ENCODE measurements around the gene PARP4. TPM values are rescaled to one million over a fixed set of nuclear protein-coding genes. Genes with fewer than 3 reads are reported as not detected.
A peak's percentile ranks its signal among the peaks of the same experiment; 100 is the strongest.

Gene PARP4
- total and polyA plus RNA-seq, 2 of the 13 experiments (the other 11 are each of a cell fraction or from before 2014, with no cell fraction given) = 40.5 to 42.6 TPM

DNA sequence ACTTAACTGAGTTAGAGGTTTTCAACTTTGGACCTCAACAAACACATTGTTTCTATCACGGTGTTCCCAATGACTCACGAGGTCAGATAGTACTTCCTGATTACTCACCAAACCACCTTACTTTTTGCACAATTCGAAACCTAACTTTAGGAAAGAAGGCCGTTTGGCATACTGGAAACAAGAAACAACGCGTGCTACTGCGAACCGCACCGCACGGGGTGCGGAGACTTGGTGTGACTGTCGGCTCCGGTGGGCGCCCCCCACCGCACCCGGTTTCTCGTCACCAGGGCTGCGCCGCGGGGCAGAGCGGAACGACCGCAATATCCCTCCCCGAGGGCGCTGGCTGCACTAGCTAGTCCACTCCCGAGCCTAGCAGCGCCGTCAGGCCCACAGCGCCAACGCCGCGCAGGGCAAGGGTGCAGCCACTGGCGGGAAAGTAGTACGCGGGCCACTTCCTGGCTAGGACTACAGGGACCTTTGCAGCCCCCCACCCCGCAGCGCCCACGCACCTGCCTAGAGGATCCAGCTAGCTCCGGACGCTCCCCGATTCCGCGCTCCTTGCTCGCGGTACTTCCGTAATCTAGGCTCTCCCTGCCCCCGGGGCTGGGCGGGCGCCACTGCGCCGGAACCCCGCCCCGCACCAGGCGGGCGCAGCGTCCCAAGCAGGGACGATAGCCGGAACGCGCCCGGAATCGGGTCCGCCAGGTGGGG is at the start of gene PARP4 (continued):
- TF ChIP-seq IKZF5 (CRISPR knock-in tag; IDR thresholded peaks at IDR 0.05) (peak; percentile 76), SETDB1 (CRISPR knock-in tag; IDR thresholded peaks at IDR 0.05; ENCODE audit: borderline replicate concordance) (no peak), MXD1 (CRISPR knock-in tag; IDR thresholded peaks at IDR 0.05) (peak; percentile 73), PHF8 (CRISPR knock-in tag; IDR thresholded peaks at IDR 0.05) (peak; percentile 95), ZBTB10 (CRISPR knock-in tag; IDR thresholded peaks at IDR 0.05; ENCODE audit: borderline replicate concordance) (peak; percentile 42; the same call in 1 of the 2 replicates), TCF7L2 (IDR thresholded peaks at IDR 0.05; ENCODE audit: low read depth, low read length) (no peak), CEBPZ (IDR thresholded peaks at IDR 0.05; ENCODE audit: low read length) (no peak), ISX (CRISPR knock-in tag; conservative IDR thresholded peaks at IDR 0.05) (peak; percentile 31; the same call in 1 of the 2 replicates), ZNF646 (CRISPR knock-in tag; IDR thresholded peaks at IDR 0.05) (peak; percentile 45; the same call in 1 of the 2 replicates), KLF6 (CRISPR knock-in tag; IDR thresholded peaks at IDR 0.05) (peak; percentile 63), NFKB2 (CRISPR knock-in tag; IDR thresholded peaks at IDR 0.05; ENCODE audit: borderline replicate concordance) (peak; percentile 86; the same call in 1 of the 2 replicates)
- TF ChIP-seq, protein P1, sequence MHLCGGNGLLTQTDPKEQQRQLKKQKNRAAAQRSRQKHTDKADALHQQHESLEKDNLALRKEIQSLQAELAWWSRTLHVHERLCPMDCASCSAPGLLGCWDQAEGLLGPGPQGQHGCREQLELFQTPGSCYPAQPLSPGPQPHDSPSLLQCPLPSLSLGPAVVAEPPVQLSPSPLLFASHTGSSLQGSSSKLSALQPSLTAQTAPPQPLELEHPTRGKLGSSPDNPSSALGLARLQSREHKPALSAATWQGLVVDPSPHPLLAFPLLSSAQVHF (CRISPR knock-in tag; IDR thresholded peaks at IDR 0.05) = no peak; the same call in 1 of the 2 replicates
